Suprapubic skin (tissue), 3 donors: Measurements from ENCODE around the gene IGFN1.

ENCODE experiments used
- POLR2A ChIP-seq, 2 donors: fragments of 450-650 bp; IDR thresholded peaks; one replicate each; pipeline ENCODE4 v1.6.1; 2017; ENCODE audit warnings: antibody characterized with exemption in 2 of 2, mild to moderate bottlenecking in 2 of 2, moderate library complexity in 2 of 2
- TF ChIP-seq, protein P1 (sequence below), 2 donors: fragments of 200-600 bp in 1 of 2; fragments of 450-650 bp in 1 of 2; sonication (generic) in 1 of 2; IDR thresholded peaks; one replicate each; pipeline ENCODE4 v1.5.1; 2016 to 2019; ENCODE audit warnings: antibody characterized with exemption in 2 of 2, mild to moderate bottlenecking in 1 of 2, moderate library complexity in 1 of 2

DNA sequence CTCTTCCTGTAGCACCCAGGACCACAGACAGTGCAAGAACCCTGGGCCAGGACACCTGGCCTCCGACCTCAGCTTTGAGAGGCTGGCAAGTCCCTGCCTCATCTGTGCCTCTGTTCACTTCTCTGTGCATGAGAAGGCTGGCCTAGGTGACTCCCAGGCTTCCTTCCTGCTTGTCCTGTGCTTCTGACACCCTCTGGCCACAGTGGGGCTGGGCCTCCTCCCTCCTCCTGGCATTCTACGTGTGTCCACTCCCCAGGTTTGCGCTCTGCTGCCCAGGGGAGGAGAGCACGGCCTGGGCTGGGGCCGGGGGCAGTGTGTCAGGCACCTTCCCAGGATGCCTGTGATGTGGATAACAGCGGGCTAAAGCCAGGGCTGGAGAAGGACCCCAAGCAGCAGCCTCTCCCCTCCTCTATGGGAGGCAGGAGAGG, 62.3 kb downstream of the IGFN1 start:
- TF ChIP-seq POLR2A (IDR thresholded peaks at IDR 0.05) = no peak
- TF ChIP-seq, protein P1, sequence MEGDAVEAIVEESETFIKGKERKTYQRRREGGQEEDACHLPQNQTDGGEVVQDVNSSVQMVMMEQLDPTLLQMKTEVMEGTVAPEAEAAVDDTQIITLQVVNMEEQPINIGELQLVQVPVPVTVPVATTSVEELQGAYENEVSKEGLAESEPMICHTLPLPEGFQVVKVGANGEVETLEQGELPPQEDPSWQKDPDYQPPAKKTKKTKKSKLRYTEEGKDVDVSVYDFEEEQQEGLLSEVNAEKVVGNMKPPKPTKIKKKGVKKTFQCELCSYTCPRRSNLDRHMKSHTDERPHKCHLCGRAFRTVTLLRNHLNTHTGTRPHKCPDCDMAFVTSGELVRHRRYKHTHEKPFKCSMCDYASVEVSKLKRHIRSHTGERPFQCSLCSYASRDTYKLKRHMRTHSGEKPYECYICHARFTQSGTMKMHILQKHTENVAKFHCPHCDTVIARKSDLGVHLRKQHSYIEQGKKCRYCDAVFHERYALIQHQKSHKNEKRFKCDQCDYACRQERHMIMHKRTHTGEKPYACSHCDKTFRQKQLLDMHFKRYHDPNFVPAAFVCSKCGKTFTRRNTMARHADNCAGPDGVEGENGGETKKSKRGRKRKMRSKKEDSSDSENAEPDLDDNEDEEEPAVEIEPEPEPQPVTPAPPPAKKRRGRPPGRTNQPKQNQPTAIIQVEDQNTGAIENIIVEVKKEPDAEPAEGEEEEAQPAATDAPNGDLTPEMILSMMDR (IDR thresholded peaks at IDR 0.05) = no peak
